ENCODE data around the gene GPR87. TPM values are rescaled to one million over a fixed set of nuclear protein-coding genes. Genes with fewer than 3 reads are reported as not detected.

Gene GPR87
- total RNA-seq, 1 experiment from 2014 or later, result 1.2 TPM

GRCh38 chr3:151299006-151299405 is 17.6 kb downstream of the GPR87 start:
- Mint-ChIP-seq H3K9me3 (ENCODE audit: low read depth, unreplicated experiment) (no peaks in the 10 kb centered on the region), H3K27ac (ENCODE audit: unreplicated experiment) (no peak overlapping the region), H3K4me3 (ENCODE audit: low read depth, unreplicated experiment) (no peak overlapping the region), H3K4me1 (ENCODE audit: low read depth, unreplicated experiment) (peaks cover 17% of the 10 kb centered on the region), H3K36me3 (ENCODE audit: insufficient read depth, unreplicated experiment) (no peaks in the 10 kb centered on the region), H3K27me3 (ENCODE audit: unreplicated experiment) (no peaks in the 10 kb centered on the region)
- TF ChIP-seq CTCF (IDR thresholded peaks at IDR 0.05; ENCODE audit: unreplicated experiment), result no peak
- DNase-seq, result no peak
- CTCF ChIA-PET, result no interaction called here
- intact Hi-C loops (cut with micrococcal nuclease; ENCODE audit: unreplicated experiment), result no loop called here
- BruUV-seq (replicated peaks), result no TSS peak

- intact Hi-C loops (cut with micrococcal nuclease; ENCODE audit: unreplicated experiment), result loop anchor here (2.0 kb wide), 1 partner anchor 543 kb away; no protein-coding TSS in a partner anchor
- no peak for TF ChIP-seq CTCF (IDR thresholded peaks at IDR 0.05; ENCODE audit: unreplicated experiment)
- Mint-ChIP-seq H3K9me3 (ENCODE audit: low read depth, unreplicated experiment) (no peaks in the 10 kb centered on the region), H3K4me1 (ENCODE audit: low read depth, unreplicated experiment) (peaks cover 1% of the 10 kb centered on the region), H3K27me3 (ENCODE audit: unreplicated experiment) (no peaks in the 10 kb centered on the region), H3K4me3 (ENCODE audit: low read depth, unreplicated experiment) (no peak overlapping the region), H3K27ac (ENCODE audit: unreplicated experiment) (no peak overlapping the region), H3K36me3 (ENCODE audit: insufficient read depth, unreplicated experiment) (no peaks in the 10 kb centered on the region)
- no TSS peak for BruUV-seq (replicated peaks)
- DNase-seq, result no peak
- CTCF ChIA-PET, result no interaction called here
Observed at GRCh38 chr3:151297429-151297828, 19.2 kb downstream of the GPR87 start.

GRCh38 chr3:151296226-151296625 is 20.4 kb downstream of the GPR87 start:
- intact Hi-C loops (cut with micrococcal nuclease; ENCODE audit: unreplicated experiment), result loop anchor here (2.0 kb wide), 1 partner anchor 545 kb away; no protein-coding TSS in a partner anchor
- Mint-ChIP-seq H3K9me3 (ENCODE audit: low read depth, unreplicated experiment) (no peaks in the 10 kb centered on the region), H3K4me3 (ENCODE audit: low read depth, unreplicated experiment) (no peak overlapping the region), H3K27ac (ENCODE audit: unreplicated experiment) (no peak overlapping the region), H3K36me3 (ENCODE audit: insufficient read depth, unreplicated experiment) (no peaks in the 10 kb centered on the region), H3K4me1 (ENCODE audit: low read depth, unreplicated experiment) (no peaks in the 10 kb centered on the region), H3K27me3 (ENCODE audit: unreplicated experiment) (no peaks in the 10 kb centered on the region)
- CTCF ChIA-PET, result no interaction called here
- no peak for TF ChIP-seq CTCF (IDR thresholded peaks at IDR 0.05; ENCODE audit: unreplicated experiment)
- no peak for DNase-seq
- no TSS peak for BruUV-seq (replicated peaks)

- TF ChIP-seq CTCF (IDR thresholded peaks at IDR 0.05; ENCODE audit: unreplicated experiment), result no peak
- H3K9me3 Mint-ChIP-seq (ENCODE audit: low read depth, unreplicated experiment), result no peaks in the 10 kb centered on the region
- H3K27me3 Mint-ChIP-seq (ENCODE audit: unreplicated experiment), result no peaks in the 10 kb centered on the region
- DNase-seq, result no peak
- H3K4me1 Mint-ChIP-seq (ENCODE audit: low read depth, unreplicated experiment), result no peaks in the 10 kb centered on the region
- H3K36me3 Mint-ChIP-seq (ENCODE audit: insufficient read depth, unreplicated experiment), result no peaks in the 10 kb centered on the region
- no peak overlapping the region for H3K4me3 Mint-ChIP-seq (ENCODE audit: low read depth, unreplicated experiment)
- CTCF ChIA-PET, result interaction anchor here (0.5 to 1.9 kb wide), 5 partner anchors 12 to 130 kb away, joined by 3 to 10 read pairs (median 4); no protein-coding TSS in a partner anchor
- BruUV-seq (replicated peaks), result no TSS peak
- intact Hi-C loops (cut with micrococcal nuclease; ENCODE audit: unreplicated experiment), result loop anchor here (5.0 kb wide), 1 partner anchor 139 kb away; no protein-coding TSS in a partner anchor
- no peak overlapping the region for H3K27ac Mint-ChIP-seq (ENCODE audit: unreplicated experiment)
Observed at GRCh38 chr3:151293127-151293526, 23.5 kb downstream of the GPR87 start.
